ENCODE measurements around the gene SPAG4. TPM values are rescaled to one million over a fixed set of nuclear protein-coding genes. Genes with fewer than 3 reads are reported as not detected.
A peak's percentile ranks its signal among the peaks of the same experiment; 100 is the strongest.

The SPAG4 gene
- total RNA-seq, 1 donor from 2014 or later = 35.3 TPM

GRCh38 chr20:35619196-35620095, 3.8 kb downstream of the SPAG4 start:
- peak in 2 of 3 experiments; percentile 12 to 31 for TF ChIP-seq CTCF (IDR thresholded peaks at IDR 0.05)
- DNase-seq (ENCODE audit: low spot score in 2 of 2) = peak in 1 of 2 donors; percentile 87
- Histone ChIP-seq H3K36me3 (no peaks in the 10 kb centered on the region), H3K27me3 (no peaks in the 10 kb centered on the region), H3K9me3 (no peaks in the 10 kb centered on the region), H3K4me3 (peak overlapping the region; percentile 60 to 61), H3K4me1 (peaks cover 5 to 16% of the 10 kb centered on the region in 2 donors), H3K27ac (peak overlapping the region; percentile 71 to 75)
- intact Hi-C loops (cut with DNase I) = loop anchor here (5.0 kb wide), 1 partner anchor 333 kb away; the partner anchor contains the start of gene SCAND1

GRCh38 chr20:35620818-35621559, 5.4 kb downstream of the SPAG4 start:
- H3K9me3 ChIP-seq = no peaks in the 10 kb centered on the region
- peaks cover 15% of the 10 kb centered on the region in 2 donors for H3K36me3 ChIP-seq
- no peak for TF ChIP-seq CTCF (IDR thresholded peaks at IDR 0.05)
- H3K4me1 ChIP-seq = peaks cover 5 to 13% of the 10 kb centered on the region in 2 donors
- no peaks in the 10 kb centered on the region for H3K27me3 ChIP-seq
- H3K4me3 ChIP-seq = no peak overlapping the region
- intact Hi-C loops (cut with DNase I) = no loop called here
- DNase-seq (ENCODE audit: low spot score in 2 of 2) = no peak
- H3K27ac ChIP-seq = no peak overlapping the region

- no peaks in the 10 kb centered on the region for H3K9me3 ChIP-seq
- no peak for TF ChIP-seq CTCF (IDR thresholded peaks at IDR 0.05)
- no peak overlapping the region for H3K27ac ChIP-seq
- no peaks in the 10 kb centered on the region for H3K27me3 ChIP-seq
- no peak overlapping the region for H3K4me3 ChIP-seq
- intact Hi-C loops (cut with DNase I) = no loop called here
- DNase-seq (ENCODE audit: low spot score in 2 of 2) = no peak
- H3K4me1 ChIP-seq = peaks cover 5 to 13% of the 10 kb centered on the region in 2 donors
- peaks cover 20 to 21% of the 10 kb centered on the region in 2 donors for H3K36me3 ChIP-seq
Observed at GRCh38 chr20:35621560-35621946, 5.9 kb downstream of the SPAG4 start.

GRCh38 chr20:35625584-35626385, 10.2 kb downstream of the SPAG4 start:
- Histone ChIP-seq H3K36me3 (peaks cover 59 to 61% of the 10 kb centered on the region in 2 donors), H3K27ac (no peak overlapping the region), H3K9me3 (no peaks in the 10 kb centered on the region), H3K27me3 (no peaks in the 10 kb centered on the region), H3K4me3 (no peak overlapping the region), H3K4me1 (no peaks in the 10 kb centered on the region)
- no peak for DNase-seq (ENCODE audit: low spot score in 2 of 2)
- intact Hi-C loops (cut with DNase I) = no loop called here
- no peak for TF ChIP-seq CTCF (IDR thresholded peaks at IDR 0.05)

GRCh38 chr20:35626386-35627001, 10.9 kb downstream of the SPAG4 start:
- H3K27ac ChIP-seq = no peak overlapping the region
- no peaks in the 10 kb centered on the region for H3K9me3 ChIP-seq
- no peak overlapping the region for H3K4me3 ChIP-seq
- DNase-seq (ENCODE audit: low spot score in 2 of 2) = no peak
- H3K27me3 ChIP-seq = no peaks in the 10 kb centered on the region
- peaks cover 66 to 68% of the 10 kb centered on the region in 2 donors for H3K36me3 ChIP-seq
- intact Hi-C loops (cut with DNase I) = no loop called here
- no peaks in the 10 kb centered on the region for H3K4me1 ChIP-seq
- TF ChIP-seq CTCF (IDR thresholded peaks at IDR 0.05) = no peak
